ENCODE results near the gene TGFB2. TPM values are rescaled to one million over a fixed set of nuclear protein-coding genes. Genes with fewer than 3 reads are reported as not detected.
"Not testable (repeated sequence)": the region's sequence is repeated elsewhere in the genome, so short reads cannot be mapped to it uniquely, and the experiment has no call there.

TGFB2 gene
- total RNA-seq (2014; rRNA removed; shearing (Covaris generic)) = 2.4 and 3.2 TPM in 2 replicates
- polyA plus RNA-seq (2015; cell fraction: cytosol; rRNA removed) = 6.3 and 8.1 TPM in 2 replicates
- polyA plus RNA-seq (2015; cell fraction: nucleus; rRNA removed) = 27.5 and 33.7 TPM in 2 replicates

DNA sequence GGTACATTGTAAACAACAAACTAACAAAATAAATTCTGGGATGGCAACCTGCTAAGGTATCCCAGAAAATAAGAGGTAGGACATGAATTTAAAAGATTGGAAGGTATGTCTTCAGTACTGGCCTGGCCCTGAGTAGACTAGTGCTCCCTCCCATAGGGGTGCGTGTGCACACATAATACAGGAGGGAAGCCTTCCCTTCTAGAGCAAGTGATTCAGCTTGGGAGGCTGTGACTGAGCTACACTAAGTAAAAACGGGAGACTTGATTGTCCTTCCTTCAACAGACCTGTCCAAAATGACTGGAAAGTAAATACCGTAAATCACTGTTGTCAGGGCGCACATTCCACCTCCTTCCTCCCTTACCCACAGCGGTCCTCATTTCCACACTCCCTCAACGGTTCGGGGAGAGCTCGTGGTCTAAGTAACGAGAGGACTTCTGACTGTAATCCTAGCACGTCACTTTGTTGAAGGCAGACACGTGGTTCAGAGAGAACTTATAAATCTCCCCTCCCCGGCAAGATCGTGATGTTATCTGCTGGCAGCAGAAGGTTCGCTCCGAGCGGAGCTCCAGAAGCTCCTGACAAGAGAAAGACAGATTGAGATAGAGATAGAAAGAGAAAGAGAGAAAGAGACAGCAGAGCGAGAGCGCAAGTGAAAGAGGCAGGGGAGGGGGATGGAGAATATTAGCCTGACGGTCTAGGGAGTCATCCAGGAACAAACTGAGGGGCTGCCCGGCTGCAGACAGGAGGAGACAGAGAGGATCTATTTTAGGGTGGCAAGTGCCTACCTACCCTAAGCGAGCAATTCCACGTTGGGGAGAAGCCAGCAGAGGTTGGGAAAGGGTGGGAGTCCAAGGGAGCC lies at the start of gene TGFB2:
Gene TGFB2, plus strand, starts transcription at position 523 of the 859 bp plus-strand sequence. CDS start 1,366 bp downstream, outside the sequence.
- DNase-seq (ENCODE audit: low read depth) = peak; percentile 75

DNA sequence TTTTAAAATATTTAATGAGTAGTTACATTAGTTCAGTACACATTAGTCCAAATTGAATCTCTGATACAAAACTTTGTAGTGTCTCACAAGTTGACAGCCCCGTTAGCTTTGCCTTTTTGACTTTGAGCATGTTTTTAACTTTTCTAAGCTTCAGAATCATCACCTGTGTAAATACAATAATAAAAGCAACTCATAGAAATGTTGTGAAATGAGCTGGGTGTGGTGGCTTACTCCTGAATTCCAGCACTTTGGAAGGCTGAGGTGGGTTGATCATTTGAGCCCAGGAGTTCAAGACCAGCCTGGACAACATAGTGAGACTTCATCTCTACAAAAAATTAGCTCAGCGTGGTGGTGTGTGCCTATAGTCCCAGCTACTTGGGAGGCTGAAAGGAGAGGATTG lies 49.0 kb upstream of the TGFB2 start:
- DNase-seq (ENCODE audit: low read depth) = no peak

DNA sequence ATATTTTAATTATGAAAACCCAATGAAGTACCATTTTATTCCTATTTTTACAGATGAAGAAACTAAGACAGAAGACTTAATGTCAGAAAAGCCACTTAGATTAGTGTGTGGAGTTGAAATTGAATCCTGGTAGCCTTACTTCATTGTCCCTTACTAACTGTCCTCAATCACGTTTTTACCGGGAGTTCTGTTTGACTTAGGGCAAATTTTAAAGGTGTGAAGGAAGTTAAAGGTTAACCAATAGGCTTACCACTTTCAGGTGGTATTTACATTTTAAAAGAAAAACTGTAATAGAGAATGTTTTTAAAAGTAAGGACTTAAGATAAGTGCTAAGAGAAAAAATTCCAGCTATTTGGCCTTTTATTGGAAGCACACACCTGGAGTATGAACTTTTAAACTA lies 47.7 kb upstream of the TGFB2 start:
- no peak for DNase-seq (ENCODE audit: low read depth)

DNA sequence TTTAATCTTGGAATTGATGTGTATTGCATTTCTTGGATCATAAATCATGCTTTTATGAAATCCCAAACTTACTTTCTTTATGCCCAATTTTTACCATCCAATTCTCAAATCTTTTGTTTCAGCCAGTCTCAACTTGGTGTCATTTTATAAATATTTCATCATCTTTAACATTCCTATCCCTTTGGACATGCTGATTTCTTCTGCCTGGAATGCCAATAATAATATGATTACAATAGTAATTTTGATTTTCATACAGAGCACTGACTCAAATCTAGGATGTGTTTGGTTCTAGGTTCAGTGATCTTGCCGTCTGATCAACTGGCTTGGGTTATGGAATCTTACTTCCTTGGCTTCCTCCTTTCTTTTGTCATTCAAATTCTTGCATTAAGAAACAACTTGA lies 47.3 kb upstream of the TGFB2 start:
- DNase-seq (ENCODE audit: low read depth) = no peak

DNA sequence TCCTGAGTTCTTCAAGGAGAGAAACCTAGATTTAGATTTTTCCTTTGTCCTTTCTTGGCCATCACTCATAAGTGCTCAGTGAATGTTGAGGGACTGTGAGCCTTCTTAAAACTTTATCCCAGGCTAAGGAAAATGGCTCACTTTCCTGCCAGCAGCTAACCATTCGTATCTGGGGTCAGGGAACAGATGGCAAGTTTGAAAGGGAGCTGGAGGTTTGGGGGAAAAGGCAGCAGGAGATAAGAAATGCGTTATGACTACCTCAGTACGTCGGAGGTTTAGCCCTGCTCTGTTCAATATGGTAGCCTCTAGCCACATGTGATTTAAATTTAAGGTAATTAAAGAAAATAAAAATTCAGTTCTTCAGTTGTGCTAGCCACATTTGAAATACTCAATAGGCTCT lies 46.7 kb upstream of the TGFB2 start:
- DNase-seq (ENCODE audit: low read depth) = no peak

DNA sequence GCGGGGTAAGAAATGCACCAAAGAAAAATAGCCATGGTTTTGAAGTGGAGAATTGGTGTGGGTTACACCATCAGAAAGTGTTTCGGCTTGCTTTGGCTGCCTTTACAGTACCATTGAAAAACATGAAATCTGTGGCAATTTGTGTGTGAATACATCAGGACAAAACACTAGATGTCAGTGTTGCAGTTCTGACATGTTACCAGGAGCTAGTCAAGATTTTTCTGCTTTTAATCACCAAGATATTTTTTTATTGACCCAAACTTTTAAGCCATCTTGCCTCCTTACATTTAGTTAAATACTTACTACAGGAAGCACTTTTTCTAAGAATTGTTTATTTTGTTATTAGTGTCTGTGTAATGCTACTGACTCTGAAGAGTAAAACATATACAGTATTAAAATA lies 45.7 kb upstream of the TGFB2 start:
- peak; percentile 28 for DNase-seq (ENCODE audit: low read depth)

DNA sequence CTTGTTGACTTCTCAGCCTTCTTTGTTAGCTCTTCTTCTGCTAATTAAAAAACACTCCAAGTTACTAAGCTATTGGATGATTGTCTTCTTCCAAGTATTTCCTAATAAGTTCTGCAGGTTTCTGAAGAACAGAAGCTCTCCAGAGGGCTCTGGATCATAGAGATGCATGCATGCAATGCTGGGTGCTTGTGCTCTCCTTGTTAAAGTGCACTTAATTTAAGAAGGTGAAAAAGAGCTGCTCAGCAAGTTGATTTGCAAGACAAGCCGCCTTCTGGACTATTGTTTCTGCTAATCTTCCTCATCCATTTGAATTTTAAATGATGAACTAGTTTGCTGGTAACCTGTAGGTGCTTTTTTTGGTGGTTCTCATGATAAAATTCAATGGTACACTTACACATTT lies 43.9 kb upstream of the TGFB2 start:
- no peak for DNase-seq (ENCODE audit: low read depth)

DNA sequence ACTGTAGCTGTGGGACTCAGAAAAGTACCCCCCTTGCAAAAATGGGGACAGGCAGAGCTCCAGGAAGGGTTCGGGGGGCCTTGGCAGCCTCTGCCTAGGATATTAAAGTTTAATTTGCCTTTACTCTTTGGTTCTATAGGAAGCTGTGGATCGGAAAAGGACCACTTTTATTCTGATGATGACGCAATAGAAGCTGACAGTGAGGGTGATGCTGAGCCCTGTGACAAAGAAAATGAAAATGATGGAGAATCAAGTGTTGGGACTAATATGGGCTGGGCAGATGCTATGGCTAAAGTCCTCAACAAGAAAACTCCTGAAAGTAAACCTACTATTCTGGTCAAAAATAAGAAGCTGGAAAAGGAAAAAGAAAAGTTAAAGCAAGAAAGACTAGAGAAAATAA lies 43.0 kb upstream of the TGFB2 start:
- no peak for DNase-seq (ENCODE audit: low read depth)

DNA sequence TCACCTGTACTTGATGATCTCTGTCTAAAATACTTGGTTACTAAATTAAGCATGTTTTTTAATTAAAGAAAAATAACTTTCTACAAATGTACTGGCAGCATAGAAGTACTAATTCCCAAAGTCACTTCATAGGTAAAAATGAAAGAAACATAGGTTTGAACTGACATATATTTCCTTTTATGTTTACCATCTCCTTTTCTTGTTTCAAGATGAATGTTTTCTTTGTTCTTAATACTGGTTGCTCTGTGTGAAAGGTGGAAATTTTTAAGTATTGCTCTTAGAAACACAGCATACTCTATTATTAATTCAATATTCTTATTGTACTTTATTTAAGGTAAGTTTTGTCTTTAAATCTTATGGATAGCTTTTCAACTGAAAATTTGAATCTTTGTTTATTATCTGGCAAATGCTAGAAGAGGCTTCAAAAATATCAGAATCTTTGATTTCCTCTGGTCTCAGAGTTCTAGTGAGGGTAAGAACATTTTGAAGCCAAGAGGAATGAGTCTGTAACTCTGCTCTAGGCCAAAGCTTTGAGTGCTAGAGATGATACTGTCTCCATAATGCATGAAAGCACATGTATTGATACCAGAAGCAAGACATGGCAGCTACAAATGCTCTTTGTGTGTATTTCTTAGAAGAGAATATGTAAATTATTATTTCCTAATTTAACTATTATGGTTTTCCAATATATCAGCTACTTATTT lies 41.8 kb upstream of the TGFB2 start:
- no peak for DNase-seq (ENCODE audit: low read depth)

DNA sequence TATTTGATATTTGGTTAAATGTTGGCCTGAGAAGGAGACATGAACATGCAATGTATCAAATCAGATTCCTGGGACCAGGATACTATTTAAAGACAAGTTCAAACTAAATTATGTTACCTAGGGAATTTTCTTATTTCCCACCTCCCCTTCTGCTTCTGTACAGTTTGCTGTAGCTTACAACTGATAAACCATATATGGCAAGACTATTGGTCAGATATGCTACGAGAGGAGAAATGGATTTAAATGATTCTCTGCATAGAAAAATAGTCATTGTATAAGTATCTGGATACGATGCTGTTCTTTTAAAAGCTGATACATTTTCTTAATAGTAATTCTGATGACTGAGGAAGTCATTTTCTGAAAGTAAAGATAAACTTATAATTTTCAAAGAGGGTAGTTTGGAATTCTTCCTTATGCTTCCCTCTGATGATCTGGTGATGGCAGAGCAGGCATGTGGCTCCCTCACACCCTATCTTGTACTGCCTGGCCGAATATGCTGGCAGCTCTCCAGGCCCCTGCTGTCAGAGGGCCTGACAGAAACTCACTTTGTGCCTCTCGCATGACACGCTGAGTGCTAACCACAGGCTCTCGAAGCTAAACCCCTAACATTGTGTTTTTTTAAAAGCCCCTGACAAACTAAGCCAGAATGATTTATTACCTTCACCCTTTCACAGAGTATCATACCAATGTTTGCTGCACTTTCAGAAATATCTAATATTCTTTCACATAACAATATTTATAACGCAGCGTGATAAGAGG lies 40.7 kb upstream of the TGFB2 start:
- DNase-seq (ENCODE audit: low read depth) = peak; percentile 43

DNA sequence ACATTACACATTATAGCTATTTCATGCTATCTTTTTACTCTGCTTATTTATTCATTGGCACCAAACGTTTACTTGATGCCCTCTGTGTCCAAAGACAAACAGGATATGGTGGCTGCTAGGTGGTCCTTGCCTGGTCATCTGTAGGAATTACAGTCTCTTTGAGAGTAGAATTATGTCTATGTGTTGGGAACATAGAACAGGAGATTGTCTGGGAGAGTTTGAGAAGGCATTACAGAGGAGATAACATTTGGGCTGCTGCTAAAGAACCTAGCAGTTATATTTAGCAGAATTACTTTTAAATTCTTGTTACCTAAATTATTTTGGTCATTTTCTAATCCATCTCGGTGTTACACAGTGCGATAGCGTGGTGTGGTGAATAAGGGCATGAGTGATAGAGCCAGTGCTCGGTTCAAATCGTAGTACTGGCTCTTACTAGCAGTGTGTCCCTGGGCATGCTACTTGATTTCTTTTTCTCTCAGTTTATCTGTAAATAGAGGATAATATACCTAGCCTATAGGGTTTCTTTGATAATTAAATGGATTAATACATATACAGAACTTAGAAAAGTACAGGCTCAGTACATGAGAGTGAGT lies 39.6 kb upstream of the TGFB2 start:
- no peak for DNase-seq (ENCODE audit: low read depth)

DNA sequence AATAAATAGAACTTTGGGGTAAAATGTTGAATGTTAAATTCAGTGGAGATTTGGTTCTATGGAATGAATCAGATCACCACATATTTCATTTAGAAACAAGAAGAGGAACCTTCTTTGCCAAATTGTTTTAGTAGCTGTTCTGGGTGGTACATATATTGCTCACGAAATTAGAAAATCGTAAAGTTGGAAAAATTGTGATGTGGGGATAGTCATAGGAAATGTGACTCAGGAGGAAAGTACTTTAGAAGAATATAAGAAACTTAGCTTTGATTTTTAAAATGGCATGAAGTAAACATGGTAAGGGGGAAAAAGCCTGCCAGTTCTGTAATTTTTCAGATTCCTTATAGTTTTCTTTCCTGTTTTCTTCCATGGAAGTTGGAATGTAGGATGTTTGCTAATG lies 32.6 kb upstream of the TGFB2 start:
- peak; percentile 15 for DNase-seq (ENCODE audit: low read depth)

DNA sequence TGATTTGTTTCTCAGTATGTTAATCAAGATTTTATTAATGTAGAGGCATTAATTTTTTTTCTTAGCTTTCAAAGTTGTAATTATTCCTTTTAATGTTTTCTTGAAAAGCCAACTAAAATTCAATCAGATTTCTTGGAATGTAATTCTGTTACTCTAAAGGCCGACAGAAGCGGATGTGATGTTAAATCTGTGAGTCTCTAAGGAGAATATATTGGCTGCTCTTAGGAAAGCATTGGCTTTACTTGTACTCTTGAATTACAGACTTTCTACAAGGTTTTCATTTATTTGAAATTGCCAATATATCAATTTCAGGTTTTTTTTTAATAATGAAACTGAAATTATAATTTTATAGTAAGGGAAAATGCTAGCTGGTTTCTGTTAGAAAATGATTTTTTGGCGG lies 30.8 kb upstream of the TGFB2 start:
- no peak for DNase-seq (ENCODE audit: low read depth)

DNA sequence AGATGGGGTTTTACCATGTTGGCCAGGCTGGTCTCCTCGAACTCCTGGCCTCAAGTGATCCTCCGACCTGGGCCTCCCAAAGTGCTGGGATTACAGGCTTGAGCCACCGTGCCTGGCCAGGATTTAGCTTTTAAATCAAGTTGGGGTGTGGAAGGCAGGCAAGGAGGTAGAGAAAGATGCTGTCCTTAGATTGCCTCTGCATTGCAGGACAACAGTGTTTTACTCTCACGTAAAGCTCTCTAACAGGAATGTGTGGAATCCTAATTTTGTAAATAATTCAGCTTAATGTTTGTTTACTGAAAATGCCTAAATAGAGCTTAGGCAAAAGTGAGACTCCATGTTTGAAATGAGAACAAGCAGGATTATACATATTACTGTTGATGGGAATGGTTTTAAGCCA lies 29.5 kb upstream of the TGFB2 start:
- no peak for DNase-seq (ENCODE audit: low read depth)

DNA sequence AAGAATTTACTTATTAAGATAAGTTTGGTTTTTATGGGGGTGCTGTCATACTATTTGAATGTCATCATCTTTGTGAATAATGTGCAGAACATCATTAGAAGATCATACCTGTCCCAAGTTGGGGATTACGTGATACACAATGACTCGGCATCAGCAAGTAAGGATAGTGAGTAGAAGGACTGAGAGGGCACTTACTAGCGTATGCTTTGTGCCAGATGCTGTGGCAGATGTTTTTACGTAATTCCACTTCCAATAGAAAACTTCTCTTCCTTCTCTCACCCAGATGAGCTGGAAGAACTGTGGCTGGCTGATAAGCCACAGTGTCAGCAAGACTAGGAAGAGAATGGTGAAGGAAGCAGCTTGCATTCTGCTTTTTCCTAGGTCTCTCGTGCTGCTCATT lies 28.1 kb upstream of the TGFB2 start:
- DNase-seq (ENCODE audit: low read depth) = no peak

DNA sequence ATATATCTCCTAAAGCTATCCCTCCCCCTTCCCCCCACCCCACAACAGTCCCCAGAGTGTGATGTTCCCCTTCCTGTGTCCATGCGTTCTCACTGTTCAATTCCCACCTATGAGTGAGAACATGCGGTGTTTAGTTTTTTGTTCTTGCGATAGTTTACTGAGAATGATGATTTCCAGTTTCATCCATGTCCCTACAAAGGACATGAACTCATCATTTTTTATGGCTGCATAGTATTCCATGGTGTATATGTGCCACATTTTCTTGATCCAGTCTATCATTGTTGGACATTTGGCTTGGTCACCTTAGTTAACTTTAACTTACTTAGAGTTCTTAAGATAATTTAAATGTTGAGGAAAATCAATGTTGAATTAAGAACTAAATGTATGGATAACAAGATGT lies 25.0 kb upstream of the TGFB2 start:
- not testable (repeated sequence) for DNase-seq (ENCODE audit: low read depth)

DNA sequence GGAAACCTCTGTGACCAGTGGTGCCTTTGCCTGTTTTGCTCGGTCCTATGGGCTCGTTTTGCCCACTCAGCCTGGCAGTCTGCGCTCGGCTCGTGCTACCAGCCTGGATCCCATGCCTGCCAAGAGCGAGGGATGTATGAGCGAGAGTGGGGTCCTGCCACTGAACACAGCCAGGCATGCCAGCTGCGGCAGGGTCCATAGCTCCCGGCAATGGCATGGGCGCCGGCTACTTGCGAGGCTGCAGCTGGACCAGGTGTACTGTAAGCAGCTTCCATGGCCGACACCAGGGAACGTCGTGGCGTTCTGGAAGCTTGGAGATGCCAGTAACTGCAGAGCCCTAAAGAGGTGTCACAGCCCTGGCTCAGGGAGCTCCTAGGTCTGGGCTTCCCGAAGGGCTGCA lies 22.4 kb upstream of the TGFB2 start:
- DNase-seq (ENCODE audit: low read depth) = no peak

DNA sequence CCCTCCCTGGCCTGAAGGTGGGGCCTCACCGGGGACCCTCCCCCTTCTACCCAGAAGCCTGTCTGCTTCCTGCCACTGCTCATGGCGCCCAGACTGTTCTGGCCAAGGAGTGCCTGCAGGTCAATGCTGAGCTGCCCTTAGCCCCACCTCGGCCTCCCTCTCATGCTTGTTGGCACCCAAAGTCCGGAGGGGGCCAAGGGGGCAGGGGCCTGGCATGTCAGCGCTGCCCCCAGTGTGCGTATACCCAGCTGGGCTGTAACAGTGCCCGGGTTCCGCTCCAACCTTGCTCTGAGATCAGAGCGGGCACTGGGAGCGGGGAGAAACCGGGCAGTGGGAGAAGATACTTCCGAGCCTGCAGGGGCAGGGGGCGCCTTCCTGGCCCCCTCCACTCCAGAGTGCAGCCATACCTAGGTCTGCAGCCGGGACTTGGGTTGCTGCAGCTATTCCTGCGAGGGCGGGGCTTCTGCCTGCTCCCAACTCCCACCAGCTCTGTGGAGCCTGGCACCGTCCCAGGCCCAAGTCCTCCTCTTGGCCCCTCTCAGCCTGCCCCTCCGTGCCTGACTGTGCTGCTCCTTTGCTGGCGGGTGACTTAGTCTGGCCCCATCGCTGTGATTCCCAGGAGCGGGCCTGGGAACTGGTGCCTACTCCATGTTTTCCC lies 21.4 kb upstream of the TGFB2 start:
- DNase-seq (ENCODE audit: low read depth) = no peak

DNA sequence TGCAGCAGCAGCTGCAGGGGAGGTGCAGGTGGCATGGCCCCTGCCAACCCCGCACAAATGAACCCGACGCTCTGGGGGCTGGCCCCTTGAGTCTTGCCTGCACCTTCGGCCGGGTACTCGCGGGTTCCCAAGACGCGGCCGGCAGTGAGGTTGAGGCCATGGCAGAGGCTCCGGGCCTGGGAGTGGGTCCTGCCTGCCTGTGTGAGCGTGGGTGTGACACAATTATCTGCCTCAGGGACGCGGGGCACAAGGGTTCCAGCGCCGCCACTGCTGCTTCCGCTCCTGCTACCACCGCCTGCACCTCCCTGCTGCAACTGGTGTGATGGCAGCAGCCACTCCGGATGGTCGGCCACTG lies 20.9 kb upstream of the TGFB2 start:
- DNase-seq (ENCODE audit: low read depth) = no peak

DNA sequence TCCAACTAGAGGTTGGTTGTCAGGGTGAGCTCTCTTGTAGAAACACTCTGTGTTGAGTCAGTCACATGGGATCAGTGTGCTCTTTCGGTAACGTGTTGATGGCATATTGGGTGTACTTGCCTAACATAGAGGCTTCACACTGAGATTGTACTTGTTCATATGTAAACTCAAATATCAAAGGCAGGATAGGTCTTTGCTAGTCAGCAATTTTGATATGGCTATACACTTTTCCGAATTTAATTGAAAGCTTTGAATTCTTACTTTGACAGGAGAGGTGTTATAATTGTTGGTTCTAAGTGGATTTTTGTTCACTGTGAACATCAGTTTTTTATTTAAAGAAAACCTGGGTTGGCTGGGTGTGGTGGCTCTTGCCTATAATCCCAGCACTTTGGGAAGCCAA lies 16.4 kb upstream of the TGFB2 start:
- DNase-seq (ENCODE audit: low read depth) = no peak

DNA sequence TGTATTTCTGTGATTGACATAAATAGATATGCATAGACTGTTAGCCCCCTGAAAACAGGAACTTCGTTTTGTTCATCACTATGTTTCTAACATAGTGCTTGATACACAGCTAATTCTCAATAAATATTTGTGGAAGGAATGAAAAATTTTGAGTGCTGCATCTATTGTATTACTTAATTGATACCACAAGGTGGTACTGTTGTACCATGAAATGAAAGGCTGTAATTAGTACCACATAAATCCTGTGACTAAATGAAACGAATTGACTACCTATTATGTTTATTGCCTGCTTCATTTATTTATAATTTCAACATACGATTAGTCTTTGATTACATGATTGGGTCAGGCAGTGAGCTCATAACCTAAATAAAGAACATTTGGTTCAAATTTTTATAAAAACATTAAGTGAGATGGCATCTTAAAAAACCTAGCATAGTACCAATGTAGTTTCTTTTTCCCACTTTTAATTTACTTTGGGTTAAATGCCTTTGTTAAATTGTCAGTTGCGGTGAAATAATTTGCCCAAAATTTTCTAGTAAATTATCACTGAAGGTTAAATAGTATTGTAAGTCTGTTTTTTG lies 15.0 kb upstream of the TGFB2 start:
- peak; percentile 39 for DNase-seq (ENCODE audit: low read depth)

Data from HT1080 (cell line).